BE2C (cell line): ENCODE measurements around the gene HLA-DQB1.
"Not testable (repeated sequence)": the region's sequence is repeated elsewhere in the genome, so short reads cannot be mapped to it uniquely, and the experiment has no call there.

Experiments used
- DNase-seq: peaks from one replicate; pipeline ENCODE4 v3.0.0-alpha.2; 2020
- H3K27me3 ChIP-seq: fragments of 250-450 bp; sonication (Bioruptor Pico); 2 replicates; pipeline ENCODE4 v1.5.1; 2020; ENCODE audit warnings: mild to moderate bottlenecking
- H3K36me3 ChIP-seq: fragments of 250-450 bp; sonication (Bioruptor Pico); 2 replicates; pipeline ENCODE4 v1.5.1; 2020; ENCODE audit warnings: mild to moderate bottlenecking
- H3K4me1 ChIP-seq: fragments of 250-450 bp; sonication (Bioruptor Pico); 2 replicates; pipeline ENCODE4 v1.5.1; 2020
- H3K4me3 ChIP-seq: 2 replicates; pipeline ENCODE4 v1.5.1; 2011; ENCODE audit warnings: low read depth, low read length
- H3K9me3 ChIP-seq: fragments of 250-450 bp; sonication (Bioruptor Pico); 2 replicates; pipeline ENCODE4 v1.5.1; 2020
- TF ChIP-seq, protein P1 (sequence below): IDR thresholded peaks from 2 replicates; pipeline ENCODE4 v1.5.1; 2012; ENCODE audit warnings: mild to moderate bottlenecking, low read depth, low read length

The HLA-DQB1 gene

DNA sequence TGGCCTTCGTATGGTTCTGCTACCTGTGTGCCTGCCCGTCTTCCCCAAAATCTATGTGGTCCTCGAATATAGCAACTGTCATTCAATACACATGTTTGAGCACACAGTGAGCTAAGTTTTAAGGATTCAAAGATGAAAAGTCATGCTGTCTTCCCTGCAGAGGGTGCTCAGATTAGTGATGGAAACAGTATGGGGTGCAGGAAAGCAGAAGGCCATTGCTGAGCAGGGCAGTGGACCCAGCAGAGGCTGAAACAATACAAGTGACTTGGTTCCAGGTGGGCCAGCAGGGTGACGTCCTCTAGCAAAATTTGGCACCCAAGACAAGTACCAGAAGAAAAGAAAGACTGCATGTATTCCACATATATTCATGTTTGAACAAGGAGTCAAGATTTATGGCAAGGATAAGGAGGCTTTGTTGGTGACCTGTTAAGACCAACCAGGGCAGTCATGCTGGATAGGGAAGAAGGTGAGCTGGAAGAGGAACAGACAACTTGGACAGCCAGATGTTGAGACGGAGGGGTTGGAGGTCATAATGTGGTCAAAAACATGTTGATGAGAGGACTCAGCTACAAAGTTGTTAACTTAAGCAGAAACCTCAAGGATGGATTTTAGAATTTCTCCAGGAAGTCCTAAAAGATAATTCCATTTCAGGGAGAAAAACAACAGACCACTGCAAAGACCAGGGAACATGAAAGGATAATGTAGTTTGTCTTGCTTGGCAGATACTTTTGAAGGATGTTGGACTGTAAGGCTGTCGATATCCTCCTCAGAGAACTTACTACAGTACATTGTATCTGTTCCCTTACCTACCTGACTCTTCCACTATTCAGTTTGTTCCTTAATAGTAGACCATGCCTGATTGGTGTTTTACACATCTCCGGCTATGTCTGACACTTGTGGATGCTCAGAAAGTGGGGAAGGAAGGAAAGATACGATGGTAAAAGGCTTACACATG is 26.7 kb downstream of the HLA-DQB1 start:
- Histone ChIP-seq H3K27me3 (peaks cover 8% of the 10 kb centered on the region; the same call in 1 of the 2 replicates), H3K9me3 (no peaks in the 10 kb centered on the region), H3K4me1 (no peaks in the 10 kb centered on the region), H3K36me3 (no peaks in the 10 kb centered on the region), H3K4me3 (no peak overlapping the region)
- DNase-seq = no peak
- TF ChIP-seq, protein P1, sequence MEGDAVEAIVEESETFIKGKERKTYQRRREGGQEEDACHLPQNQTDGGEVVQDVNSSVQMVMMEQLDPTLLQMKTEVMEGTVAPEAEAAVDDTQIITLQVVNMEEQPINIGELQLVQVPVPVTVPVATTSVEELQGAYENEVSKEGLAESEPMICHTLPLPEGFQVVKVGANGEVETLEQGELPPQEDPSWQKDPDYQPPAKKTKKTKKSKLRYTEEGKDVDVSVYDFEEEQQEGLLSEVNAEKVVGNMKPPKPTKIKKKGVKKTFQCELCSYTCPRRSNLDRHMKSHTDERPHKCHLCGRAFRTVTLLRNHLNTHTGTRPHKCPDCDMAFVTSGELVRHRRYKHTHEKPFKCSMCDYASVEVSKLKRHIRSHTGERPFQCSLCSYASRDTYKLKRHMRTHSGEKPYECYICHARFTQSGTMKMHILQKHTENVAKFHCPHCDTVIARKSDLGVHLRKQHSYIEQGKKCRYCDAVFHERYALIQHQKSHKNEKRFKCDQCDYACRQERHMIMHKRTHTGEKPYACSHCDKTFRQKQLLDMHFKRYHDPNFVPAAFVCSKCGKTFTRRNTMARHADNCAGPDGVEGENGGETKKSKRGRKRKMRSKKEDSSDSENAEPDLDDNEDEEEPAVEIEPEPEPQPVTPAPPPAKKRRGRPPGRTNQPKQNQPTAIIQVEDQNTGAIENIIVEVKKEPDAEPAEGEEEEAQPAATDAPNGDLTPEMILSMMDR = no peak

DNA sequence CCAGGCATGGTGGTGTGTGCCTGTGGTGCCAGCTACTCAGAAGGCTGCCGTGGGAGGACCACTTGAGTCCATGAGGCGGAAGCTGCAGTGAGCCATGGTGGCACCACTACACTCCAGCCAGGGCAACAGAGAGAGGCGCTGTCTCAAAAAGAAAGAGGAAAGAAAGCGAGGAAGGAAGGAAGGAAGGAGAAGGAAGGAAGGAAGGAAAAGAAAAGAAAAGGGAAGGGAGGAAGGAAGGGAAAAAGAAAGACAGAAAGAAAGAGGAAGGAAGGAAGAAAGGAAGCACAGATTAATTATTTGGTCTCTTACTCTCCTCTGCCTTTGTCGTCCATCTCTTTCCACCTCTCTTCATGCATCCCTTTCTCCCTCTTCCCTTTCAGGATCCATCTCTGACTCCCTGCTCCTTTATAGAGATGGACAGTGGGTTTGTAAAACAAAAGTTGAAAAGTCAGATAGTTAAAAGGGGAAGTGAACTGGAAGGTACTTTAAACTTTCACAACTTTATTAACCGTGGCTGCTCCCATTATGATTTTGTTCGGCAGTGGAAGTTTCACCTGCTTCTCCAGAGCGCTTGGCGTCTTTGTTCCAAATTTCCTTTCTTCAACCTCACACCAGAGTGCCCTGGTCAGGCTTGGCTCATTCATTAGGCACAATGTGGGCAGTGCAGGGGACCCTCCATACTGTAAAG is 27.8 kb downstream of the HLA-DQB1 start:
- no peaks in the 10 kb centered on the region for H3K9me3 ChIP-seq
- TF ChIP-seq, protein P1 = no peak
- no peaks in the 10 kb centered on the region for H3K4me1 ChIP-seq
- no peak for DNase-seq
- no peak overlapping the region for H3K4me3 ChIP-seq
- peaks cover 13% of the 10 kb centered on the region for H3K27me3 ChIP-seq
- H3K36me3 ChIP-seq = no peaks in the 10 kb centered on the region

DNA sequence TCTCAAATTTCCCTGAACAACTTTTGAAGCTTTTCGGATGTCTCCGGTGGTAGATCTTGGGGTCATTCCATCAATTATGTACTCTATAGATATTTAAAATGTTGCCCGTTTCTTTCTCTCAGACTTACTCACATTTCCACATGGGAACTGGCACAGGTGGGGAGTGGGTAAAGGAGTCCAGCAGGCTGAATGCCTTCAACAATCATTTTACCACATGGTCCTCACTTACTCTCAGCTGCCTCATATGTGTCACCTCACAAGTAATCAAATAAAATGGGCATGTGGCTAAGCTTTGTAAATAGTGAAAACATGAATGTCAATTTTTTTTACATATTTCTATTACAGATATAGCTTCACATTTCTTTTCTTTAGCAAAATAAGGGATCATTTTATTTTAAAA is 28.6 kb downstream of the HLA-DQB1 start:
- Histone ChIP-seq H3K4me1 (no peaks in the 10 kb centered on the region), H3K4me3 (no peak overlapping the region)
- TF ChIP-seq, protein P1 = no peak

DNA sequence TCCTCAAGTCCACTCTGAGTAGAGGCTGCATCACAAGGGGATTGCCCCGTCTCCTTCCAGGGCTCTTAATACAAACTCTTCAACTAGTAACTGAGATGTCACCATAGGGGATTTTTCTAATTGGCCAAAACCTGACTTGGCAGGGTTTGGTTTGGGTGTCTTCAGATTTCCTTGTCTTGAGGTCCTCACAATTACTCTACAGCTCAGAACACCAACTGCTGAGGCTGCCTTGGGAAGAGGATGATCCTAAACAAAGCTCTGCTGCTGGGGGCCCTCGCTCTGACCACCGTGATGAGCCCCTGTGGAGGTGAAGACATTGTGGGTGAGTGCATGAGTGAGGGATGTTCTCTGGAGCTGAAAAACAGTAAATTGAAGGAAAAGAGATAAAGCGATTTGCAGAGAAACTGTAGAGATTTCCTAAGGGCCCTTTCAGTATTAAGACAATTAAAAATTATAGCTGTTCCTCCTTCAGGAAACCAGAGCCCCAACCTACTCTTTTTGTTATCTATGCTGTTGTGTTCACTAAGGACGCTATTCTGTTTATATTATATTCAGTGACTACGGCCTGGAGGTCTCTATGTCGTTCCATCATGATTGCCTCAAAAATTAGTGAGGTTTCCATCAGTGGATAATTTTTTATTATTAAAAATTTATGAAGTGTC is 29.1 kb downstream of the HLA-DQB1 start, which contains the start of gene HLA-DQA1:
Gene HLA-DQA1 (plus strand): TSS at position 188 of the 662 bp plus-strand sequence. CDS start 53 bp downstream, at position 241.
- no peak for DNase-seq
- Histone ChIP-seq H3K36me3 (no peaks in the 10 kb centered on the region), H3K4me3 (no peak within 1 kb of the TSS), H3K27me3 (peaks cover 14% of the 10 kb centered on the region), H3K4me1 (no peaks in the 10 kb centered on the region), H3K9me3 (no peaks in the 10 kb centered on the region)
- TF ChIP-seq, protein P1 = no peak

More for the DNA sequence above, 28.6 kb downstream of the HLA-DQB1 start:
- Histone ChIP-seq H3K36me3 (no peaks in the 10 kb centered on the region), H3K9me3 (no peaks in the 10 kb centered on the region), H3K27me3 (peaks cover 14% of the 10 kb centered on the region)
- DNase-seq = no peak

DNA sequence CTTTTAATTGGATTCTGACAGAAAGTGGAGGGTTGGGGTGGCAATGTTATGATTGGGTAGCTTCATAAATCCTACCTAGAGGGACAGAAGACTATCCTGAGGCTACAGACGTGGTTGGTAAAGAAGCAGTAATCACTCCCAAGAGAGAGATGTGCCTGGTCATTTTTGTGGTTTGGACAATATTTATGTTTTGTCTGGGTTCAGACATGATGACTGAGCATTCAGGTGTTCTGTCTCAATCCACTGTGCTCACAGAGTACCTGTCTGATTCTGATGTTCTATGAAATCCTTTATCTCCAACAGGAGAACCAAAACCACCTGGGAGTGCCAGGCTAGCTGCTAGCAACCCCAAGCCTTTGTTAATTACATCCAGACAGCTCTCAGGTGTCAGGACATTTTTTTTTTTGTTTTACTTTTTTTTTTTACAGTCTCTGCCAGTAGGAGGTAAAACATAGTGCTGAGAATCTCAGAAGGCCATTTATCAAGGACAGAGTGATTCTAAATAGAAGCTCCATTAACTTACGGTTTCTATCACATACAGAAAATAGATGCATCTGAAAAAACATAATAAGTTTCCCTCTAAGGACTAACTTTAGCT is 30.8 kb downstream of the HLA-DQB1 start:
- Histone ChIP-seq H3K4me3 (no peak overlapping the region), H3K9me3 (no peaks in the 10 kb centered on the region), H3K36me3 (no peaks in the 10 kb centered on the region), H3K4me1 (no peaks in the 10 kb centered on the region), H3K27me3 (peaks cover 14% of the 10 kb centered on the region)
- TF ChIP-seq, protein P1 = no peak
- DNase-seq = no peak

DNA sequence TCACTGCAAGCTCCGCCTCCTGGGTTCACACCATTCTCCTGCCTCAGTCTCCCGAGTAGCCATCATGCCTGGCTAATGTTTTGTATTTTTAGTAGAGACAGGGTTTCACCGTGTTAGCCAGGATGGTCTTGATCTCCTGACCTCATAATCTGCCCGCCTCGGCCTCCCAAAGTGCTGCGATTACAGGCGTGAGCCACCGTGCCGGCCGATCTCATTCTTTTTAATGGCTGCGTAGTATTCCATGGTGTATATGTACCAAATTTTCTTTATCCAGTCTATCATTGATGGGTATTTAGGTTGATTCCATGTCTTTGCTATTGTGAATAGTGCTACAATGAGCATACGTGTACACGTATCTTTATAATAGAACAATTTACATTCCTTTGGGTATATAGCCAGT is 36.7 kb downstream of the HLA-DQB1 start:
- H3K4me1 ChIP-seq, H3K36me3 ChIP-seq, H3K4me3 ChIP-seq, H3K27me3 ChIP-seq, DNase-seq, H3K9me3 ChIP-seq: not testable (repeated sequence)
